GM08714 (cell line): Measurements from ENCODE around the gene SLC44A2.
"Not testable (repeated sequence)": the region's sequence is repeated elsewhere in the genome, so short reads cannot be mapped to it uniquely, and the experiment has no call there.

Source experiments
- H3K4me3 ChIP-seq: fragments of 200-500 bp; sonication (Bioruptor generic); 2 replicates; pipeline ENCODE4 v1.5.1; 2014; ENCODE audit warnings: mild to moderate bottlenecking, low read length, inconsistent platforms
- ZNF274 ChIP-seq: IDR thresholded peaks from 2 replicates; pipeline ENCODE4 v1.6.1; 2012; ENCODE audit warnings: mild to moderate bottlenecking, low read depth, low read length

SLC44A2 gene

DNA sequence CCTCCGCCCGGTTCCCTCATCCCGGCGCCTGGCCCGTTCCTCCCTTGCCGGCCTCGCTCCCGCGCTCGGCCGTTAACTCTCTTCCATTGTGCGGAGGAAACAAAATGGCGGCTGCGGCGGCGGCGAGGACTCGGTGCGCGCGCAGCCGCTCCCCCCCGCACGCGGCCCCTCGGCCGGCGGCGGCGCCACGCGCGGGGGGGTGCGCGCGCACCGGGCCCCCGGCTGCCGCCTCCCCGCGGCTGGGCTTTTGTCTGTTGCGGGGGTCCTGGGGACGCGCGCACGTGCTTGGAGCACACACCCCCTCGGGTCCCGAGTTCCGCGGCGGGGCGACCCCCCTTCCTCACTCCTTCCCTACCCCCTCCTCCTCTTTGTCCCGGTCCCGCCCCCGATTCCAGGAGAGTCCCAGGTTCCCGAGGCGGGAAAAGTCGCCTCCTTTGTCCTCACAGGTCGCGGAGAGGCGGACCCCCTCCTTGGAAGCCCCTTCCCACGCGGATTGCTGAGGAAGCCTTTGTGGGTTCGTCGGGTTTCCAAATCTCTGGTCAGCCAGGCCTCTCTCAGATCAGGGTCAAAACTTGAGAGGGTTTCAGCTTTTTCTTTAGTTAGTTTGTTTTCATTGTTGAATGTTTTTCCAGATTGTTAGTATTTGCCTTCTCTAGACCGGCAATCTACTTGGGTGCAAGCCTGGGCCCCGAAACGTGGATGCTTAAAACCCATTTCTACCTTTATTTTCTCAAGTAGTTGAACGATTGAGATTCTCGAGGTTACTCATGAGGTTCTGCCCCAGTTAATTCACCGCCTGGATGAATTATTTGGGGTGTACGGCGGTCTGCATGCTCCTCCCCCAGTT, 29.5 kb downstream of the SLC44A2 start:
- peak overlapping the region; percentile 96 for H3K4me3 ChIP-seq
- no peak for TF ChIP-seq ZNF274

DNA sequence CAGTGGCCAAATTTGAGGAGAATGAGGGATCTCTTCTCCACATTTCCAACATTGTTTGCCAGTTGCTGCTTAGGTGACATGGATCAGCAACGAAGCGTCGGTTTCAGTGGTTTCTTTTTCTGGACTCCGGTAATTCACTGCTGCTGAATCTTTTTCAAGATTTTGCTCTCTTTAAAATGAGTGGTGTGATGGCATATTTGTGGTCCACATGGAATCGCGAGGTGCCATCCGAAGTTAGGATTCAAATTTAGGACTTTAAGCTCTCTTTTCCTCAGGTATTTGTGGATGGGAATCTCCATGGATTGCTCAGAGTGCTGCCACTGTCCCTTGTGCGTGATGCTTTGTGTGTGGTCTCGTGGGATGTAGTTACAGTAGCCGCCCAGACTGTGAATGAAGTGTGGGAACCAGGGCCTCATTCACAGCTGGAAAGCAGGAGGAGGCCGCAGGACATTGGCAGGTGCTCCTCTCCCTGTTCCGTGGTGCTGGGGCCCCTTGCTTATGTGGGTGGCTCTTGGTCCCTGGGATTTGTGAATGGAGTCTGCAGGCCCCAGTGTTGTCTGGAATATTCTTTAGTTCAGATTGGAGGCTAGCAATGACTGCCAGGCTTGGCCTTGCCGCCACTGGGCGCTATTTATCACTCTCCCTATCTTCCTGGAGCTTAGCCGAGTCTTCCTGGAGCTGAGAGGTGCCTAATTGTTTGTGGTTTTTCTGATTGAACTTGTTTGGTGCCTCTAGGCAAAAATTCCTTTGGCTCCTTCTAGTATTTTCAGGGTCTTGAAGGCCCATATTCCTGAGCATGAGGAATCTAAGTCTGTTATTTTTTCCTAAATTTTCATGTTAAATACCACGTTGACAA, 30.3 kb downstream of the SLC44A2 start:
- H3K4me3 ChIP-seq, result peak overlapping the region; percentile 96
- TF ChIP-seq ZNF274, result no peak

DNA sequence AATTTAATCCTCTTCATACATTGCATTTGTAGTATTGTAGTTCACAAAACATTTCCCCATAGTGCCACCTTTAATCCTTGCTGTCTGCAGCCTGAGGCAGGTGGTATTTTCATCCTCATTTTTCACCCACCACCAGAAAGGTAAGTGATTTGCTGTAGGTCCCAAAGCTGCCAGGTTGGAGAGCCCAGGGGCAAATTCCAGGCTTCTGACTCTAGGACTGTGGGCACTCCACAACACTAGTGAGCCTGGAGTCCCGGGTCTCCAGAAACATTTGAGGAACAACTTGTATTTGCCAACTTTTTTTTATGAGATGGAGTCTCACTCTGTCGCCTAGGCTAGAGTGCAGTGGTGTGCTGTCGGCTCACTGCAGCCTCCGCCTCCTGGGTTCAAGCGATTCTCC, 35.0 kb downstream of the SLC44A2 start:
- TF ChIP-seq ZNF274, result no peak
- H3K4me3 ChIP-seq, result no peak overlapping the region

DNA sequence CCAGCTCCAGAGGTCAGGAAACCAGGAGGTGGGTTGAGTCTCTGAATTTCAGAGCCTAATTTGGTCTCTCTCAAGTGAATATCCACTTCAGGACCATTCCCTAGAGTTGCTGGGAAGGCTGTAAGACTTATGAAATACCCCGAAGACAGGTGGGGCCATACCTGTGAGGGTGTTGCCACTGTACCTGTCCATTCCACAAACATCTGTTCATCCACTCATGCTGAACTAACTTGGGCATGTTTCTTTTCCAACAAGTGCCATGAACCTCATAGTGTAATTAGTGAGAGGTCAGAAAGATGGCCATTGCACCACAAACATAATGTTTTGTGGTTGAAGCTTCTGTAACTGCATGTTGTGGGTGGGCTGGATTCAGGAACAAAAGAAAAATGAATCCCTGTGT, 36.6 kb downstream of the SLC44A2 start:
- no peak for TF ChIP-seq ZNF274

DNA sequence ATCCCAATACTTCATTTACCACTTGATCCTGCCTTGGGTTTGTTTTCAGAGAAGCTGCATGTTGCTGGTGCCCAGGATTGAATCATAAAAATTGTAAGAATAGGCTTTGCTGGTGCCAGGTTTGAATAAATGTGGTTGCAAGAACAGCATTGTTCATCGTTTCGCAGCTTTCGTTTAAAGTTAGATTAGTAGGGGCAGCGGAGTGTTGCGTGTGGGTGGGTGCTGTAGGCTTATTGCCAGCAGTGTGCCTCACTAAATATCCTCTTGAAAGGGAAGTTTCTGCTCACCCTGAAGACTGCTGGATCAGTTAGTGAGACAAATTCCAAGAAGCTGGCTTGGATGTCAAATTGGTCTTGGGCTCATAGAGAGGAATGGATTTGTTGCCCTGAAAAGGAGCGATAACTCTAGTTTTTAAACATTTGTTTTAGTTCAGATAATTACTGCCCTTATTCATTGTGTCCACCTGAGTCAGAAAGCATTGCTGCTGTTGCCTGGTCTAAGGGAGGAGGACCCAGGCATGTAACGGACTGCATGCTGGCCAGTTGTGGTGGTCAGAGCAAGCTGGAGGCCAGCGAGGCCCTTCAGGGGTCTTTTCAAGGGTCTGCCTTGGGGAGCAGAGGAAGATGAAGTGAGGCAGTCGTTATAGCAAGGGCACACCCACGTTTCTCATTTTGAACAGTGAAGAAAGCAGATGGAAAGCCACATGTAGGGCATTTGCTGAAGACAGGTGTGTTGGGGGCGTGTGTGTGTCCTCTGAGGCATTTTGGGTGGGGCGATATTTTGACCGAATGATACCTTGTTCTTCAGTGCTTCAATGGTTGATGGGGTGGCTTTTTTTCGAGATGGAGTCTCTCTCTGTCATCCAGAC, 37.3 kb downstream of the SLC44A2 start:
- H3K4me3 ChIP-seq, result no peak overlapping the region
- TF ChIP-seq ZNF274, result no peak

More for the DNA sequence above, 36.6 kb downstream of the SLC44A2 start:
- H3K4me3 ChIP-seq, result no peak overlapping the region

DNA sequence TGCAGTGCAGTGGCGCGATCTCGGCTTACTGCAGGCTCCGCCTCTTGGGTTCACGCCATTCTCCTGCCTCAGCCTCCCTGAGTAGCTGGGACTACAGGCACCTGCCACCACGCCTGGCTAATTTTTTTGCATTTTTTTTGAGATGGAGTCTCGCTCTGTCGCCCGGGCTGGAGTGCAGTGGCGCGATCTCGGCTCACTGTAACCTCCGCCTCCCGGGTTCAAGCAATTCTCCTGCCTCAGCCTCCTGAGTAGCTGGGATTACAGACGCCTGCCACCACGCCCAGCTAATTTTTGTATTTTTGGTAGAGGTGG, 37.9 kb downstream of the SLC44A2 start:
- H3K4me3 ChIP-seq, result not testable (repeated sequence)

DNA sequence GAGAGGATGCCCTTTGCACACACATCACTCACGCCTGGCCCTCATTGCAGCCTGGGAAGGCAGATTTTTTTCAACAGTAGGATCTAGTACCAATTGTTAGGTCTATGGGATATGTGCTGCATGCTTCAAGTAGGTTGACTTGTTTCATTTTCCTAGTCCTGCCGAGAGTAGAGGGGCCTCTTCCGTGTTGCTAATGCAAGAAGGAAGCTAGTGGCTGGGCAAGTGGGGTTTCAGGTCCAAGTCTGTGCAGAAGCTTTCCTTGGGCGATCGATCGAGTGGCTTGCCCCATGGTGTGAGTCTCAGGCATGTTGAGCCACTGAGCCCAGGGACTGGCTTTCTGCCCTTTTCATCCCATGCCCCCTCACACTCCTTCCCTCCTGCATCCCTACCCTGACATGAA, 42.5 kb downstream of the SLC44A2 start:
- H3K4me3 ChIP-seq, result no peak overlapping the region
- no peak for TF ChIP-seq ZNF274

DNA sequence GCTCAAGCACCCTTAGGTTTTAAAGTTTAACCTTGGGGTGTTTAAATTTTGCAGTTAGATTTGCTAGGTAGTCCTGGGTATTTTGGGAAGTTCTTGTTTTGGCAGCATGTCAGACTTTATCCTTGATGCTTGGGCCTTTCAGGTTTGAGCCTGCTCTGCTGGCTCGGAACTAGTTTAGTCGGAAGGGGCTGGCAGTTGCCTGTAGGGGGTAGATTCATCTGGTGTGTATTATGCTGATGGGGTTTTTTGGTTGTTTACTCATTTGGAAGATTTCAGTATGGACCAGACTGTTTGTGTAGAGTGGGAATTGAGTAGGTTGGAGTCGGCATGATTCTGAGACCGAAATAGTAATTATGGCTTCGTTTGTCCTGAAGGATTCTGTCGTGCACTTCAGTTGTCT, 43.9 kb downstream of the SLC44A2 start:
- TF ChIP-seq ZNF274, result no peak
- H3K4me3 ChIP-seq, result no peak overlapping the region

DNA sequence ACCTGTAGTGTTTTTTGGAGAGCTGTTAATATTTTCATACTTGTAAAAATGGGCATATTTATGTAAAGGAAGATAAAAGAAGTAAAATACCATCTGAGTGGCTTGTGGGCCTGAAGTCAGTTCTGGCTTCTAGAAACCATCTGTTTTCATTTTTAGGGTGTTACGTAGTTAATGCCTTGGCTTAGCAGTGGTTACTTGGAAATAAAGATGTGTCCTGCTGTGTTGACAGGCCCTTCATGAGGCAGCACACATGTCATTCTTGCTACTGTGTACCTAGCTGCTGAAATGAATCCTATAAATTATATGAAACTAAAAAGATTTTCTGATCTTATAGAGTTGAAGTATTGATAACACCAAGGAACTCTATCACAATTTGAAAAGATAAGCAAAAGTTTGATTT, 44.8 kb downstream of the SLC44A2 start:
- no peak overlapping the region for H3K4me3 ChIP-seq
- no peak for TF ChIP-seq ZNF274

DNA sequence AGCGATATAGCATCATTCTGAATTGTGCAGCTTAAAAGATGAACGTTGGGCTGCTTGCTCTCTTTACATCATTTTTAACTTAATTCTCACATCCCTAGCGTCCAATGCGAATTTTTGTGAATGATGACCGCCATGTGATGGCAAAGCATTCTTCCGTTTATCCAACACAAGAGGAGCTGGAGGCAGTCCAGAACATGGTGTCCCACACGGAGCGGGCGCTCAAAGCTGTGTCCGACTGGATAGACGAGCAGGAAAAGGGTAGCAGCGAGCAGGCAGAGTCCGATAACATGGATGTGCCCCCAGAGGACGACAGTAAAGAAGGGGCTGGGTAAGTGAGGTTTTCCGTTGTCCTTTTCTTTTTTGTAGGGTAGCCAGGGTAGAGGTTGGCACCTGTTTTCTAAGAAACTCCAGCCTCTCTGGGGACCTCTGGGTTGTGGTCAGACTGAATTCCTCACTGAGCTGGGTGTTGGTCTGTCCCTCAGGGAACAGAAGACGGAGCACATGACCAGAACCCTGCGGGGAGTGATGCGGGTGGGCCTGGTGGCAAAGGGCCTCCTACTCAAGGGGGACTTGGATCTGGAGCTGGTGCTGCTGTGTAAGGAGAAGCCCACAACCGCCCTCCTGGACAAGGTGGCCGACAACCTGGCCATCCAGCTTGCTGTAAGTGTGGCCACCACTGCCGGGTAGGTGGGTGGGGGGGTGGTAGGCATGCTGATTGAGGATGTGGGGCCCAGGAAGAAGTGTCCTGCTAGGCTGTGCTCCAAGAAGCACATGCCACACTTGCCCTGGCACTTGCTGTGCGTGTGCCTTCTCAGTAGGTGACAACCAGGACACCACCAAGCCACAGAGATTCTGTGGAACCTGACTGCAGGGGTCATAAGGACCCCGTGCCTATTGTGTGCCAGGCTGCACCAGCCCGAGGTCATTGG, 45.8 kb downstream of the SLC44A2 start:
- TF ChIP-seq ZNF274, result no peak
- H3K4me3 ChIP-seq, result no peak overlapping the region

DNA sequence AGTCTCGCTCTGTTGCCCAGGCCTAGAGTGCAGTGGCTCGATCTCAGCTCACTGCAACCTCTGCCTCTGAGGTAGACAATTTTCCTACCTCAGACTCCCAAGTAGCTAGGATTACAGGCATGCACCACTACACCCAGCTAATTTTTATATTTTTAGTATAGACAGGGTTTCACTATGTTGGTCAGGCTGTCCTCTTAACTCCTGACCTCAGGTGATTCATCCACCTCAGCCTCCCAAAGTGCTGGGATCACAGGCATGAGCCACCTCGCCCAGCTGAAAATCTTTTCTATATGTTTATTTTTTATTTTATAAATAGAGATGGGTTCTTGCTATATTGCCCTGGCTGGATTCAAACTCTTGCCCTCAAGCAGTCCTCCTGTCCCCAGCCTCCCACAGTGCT, 46.6 kb downstream of the SLC44A2 start:
- H3K4me3 ChIP-seq, result not testable (repeated sequence)

DNA sequence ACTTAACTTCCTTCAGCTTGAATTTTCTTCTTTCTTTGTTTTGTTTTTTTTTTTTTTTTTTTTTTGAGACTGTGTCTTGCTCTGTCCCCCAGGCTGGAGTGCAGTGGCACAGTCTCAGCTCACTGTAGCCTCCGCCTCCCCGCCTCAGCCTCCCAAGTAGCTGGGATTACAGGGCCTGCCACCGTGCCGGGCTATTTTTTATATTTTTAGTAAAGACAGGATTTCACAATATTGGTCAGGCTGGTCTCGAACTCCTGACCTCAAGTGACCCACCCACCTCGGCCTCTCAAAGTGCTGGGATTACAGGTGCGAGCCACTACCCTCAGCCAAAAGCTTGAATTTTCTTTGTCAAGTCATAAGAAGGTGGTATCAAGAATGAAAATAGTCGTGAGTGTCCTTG, 49.9 kb downstream of the SLC44A2 start:
- not testable (repeated sequence) for H3K4me3 ChIP-seq

DNA sequence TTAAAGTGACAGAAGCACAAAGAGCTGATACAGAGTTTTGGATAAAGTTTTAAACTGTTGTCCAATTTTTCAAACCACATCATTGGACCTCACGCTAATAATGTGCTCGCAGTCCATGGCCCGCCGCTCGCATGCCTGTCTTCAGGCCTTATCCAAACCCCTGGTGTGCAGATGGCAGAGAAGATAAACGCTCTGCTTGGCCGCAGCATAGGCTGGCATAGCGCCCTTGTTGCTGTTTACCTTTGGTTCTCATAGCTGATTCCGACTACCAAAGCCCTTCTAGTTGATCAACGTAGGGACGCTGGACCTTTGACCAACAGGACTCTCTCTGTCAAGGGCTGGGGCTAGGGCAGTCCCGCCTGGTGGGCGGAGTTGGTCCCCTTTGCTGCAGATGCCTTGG, 52.4 kb downstream of the SLC44A2 start:
- TF ChIP-seq ZNF274, result no peak
- no peak overlapping the region for H3K4me3 ChIP-seq

DNA sequence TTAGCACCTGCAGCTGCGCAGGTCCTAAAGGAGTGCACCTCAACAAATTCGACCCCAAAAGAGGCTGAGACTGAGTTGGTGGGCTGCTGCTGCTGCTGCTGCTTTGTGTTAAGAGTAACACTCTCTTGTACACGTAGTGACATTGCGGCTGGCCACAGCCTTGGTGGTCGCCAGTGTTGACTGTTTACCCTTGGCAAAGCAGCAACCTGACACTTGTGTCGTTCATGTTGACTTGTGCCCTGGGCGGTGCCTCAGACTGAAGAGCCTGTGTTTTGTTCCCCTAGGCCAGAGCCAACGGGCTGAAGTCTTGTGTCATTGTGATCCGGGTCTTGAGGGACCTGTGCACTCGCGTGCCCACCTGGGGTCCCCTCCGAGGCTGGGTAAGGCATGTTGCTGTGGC, 53.5 kb downstream of the SLC44A2 start:
- TF ChIP-seq ZNF274, result no peak
- H3K4me3 ChIP-seq, result no peak overlapping the region
